ENCODE data around the gene EXD3. TPM values are rescaled to one million over a fixed set of nuclear protein-coding genes. Genes with fewer than 3 reads are reported as not detected.

EXD3 gene
- total and polyA plus RNA-seq, 9 of the 15 experiments (the other 6 are each of a cell fraction or from before 2014, with no cell fraction given), result 0.29 to 12.5 (median 3.9) TPM

DNA sequence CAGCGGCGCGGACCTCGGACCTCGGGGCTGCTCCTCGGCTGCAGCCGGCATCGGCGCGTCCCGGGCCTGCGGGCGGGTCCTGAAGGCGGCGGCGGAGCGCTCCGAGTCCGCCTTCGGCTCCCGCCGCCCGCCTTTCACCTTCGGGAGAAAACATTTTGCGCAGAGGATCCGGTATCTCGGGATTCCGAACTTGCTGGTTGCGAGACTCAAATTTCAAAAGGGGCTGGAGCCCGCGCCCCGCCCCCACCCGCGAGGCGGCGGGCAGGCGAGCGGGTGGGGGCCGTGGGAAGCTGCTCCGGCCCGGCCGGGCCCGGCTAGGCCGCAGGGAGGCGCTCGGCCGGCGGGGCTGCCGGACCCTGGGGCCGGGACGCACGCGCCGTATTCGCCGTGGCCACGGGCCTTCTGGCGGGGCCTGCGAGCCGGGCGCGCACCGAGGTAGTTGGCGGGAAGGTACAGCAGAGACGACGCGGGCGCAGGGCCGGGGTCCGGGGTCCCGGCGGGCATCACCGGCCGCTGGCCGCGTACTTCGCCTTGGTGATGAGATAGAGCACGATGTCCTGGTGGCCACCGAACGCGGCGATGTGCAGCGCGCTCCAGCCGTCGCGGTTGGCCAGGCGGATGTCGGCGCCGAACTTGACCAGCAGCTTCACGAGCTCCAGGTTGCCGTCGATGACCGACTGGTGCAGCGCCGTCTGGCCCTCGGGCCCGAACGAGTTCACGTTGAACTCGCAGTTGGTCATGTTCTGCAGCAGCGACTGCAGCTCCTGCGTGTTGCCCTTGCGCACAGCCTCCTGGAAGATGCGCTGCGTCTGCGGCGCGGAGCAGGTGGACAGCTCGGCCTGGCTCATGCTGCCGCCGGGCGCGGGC lies 121.6 kb downstream of the EXD3 start (continued):
- TF ChIP-seq SIN3B (IDR thresholded peaks at IDR 0.05; ENCODE audit: low read depth), result peak; percentile 24; the same call in 1 of the 2 replicates
- no peak for TF ChIP-seq ZBTB1 (CRISPR knock-in tag; IDR thresholded peaks at IDR 0.05; ENCODE audit: borderline replicate concordance, low read depth)
- no peak; the same call in 1 of the 2 replicates for TF ChIP-seq PML (IDR thresholded peaks at IDR 0.05; ENCODE audit: low read length)
- TF ChIP-seq KDM4B (IDR thresholded peaks at IDR 0.05; ENCODE audit: borderline replicate concordance in 2 of 2, low read depth in 1 of 2), result no peak
- peak; percentile 85 for TF ChIP-seq U2AF1 (optimal IDR thresholded peaks at IDR 0.05; ENCODE audit: low read depth, low read length)
- peak; percentile 94 for TF ChIP-seq SMAD4 (CRISPR knock-in tag; conservative IDR thresholded peaks at IDR 0.05)
- no peak for TF ChIP-seq HMG20B (CRISPR knock-in tag; IDR thresholded peaks at IDR 0.05)
- peak; percentile 86; the same call in 1 of the 2 replicates for TF ChIP-seq ERF (CRISPR knock-in tag; IDR thresholded peaks at IDR 0.05)
- no peak for TF ChIP-seq ETV6 (IDR thresholded peaks at IDR 0.05; ENCODE audit: borderline replicate concordance in 1 of 2, low read depth in 2 of 2, low read length in 1 of 2)
- TF ChIP-seq ETV6 (CRISPR knock-in tag; IDR thresholded peaks at IDR 0.05; ENCODE audit: borderline replicate concordance), result no peak; the same call in 1 of the 2 replicates
- no peak for TF ChIP-seq ILF3 (IDR thresholded peaks at IDR 0.05; ENCODE audit: borderline replicate concordance)
- peak; percentile 38 for TF ChIP-seq POLR2A (conservative IDR thresholded peaks at IDR 0.05)
- TF ChIP-seq TEAD1 (CRISPR knock-in tag; IDR thresholded peaks at IDR 0.05), result peak in 1 of 2 experiments; percentile 55; a peak in 1 of 4 replicates
- no peak for TF ChIP-seq SRSF3 (IDR thresholded peaks at IDR 0.05; ENCODE audit: insufficient read depth, low read length)
- TF ChIP-seq ADNP (tag; IDR thresholded peaks at IDR 0.05), result no peak
- peak; percentile 45; the same call in 1 of the 2 replicates for TF ChIP-seq NR4A1 (CRISPR knock-in tag; IDR thresholded peaks at IDR 0.05)
- peak; percentile 42; the same call in 1 of the 2 replicates for TF ChIP-seq NR4A1 (tag; IDR thresholded peaks at IDR 0.05)
- no peak for TF ChIP-seq SAFB2 (IDR thresholded peaks at IDR 0.05; ENCODE audit: borderline replicate concordance, low read depth, low read length, severe bottlenecking)
- peak; percentile 60 for TF ChIP-seq CHD1 (IDR thresholded peaks at IDR 0.05; ENCODE audit: low read length)
- TF ChIP-seq XRCC3 (IDR thresholded peaks at IDR 0.05), result no peak
- TF ChIP-seq, protein P1, sequence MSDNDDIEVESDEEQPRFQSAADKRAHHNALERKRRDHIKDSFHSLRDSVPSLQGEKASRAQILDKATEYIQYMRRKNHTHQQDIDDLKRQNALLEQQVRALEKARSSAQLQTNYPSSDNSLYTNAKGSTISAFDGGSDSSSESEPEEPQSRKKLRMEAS (CRISPR knock-in tag; IDR thresholded peaks at IDR 0.05), result peak; percentile 89
- peak; percentile 37; the same call in 1 of the 2 replicates for TF ChIP-seq PHB (CRISPR knock-in tag; IDR thresholded peaks at IDR 0.05)
- peak; percentile 43; the same call in 1 of the 2 replicates for TF ChIP-seq PHF8 (IDR thresholded peaks at IDR 0.05; ENCODE audit: borderline replicate concordance, low read length)
- TF ChIP-seq CHCHD3 (CRISPR knock-in tag; IDR thresholded peaks at IDR 0.05), result no peak
- TF ChIP-seq, protein P2, sequence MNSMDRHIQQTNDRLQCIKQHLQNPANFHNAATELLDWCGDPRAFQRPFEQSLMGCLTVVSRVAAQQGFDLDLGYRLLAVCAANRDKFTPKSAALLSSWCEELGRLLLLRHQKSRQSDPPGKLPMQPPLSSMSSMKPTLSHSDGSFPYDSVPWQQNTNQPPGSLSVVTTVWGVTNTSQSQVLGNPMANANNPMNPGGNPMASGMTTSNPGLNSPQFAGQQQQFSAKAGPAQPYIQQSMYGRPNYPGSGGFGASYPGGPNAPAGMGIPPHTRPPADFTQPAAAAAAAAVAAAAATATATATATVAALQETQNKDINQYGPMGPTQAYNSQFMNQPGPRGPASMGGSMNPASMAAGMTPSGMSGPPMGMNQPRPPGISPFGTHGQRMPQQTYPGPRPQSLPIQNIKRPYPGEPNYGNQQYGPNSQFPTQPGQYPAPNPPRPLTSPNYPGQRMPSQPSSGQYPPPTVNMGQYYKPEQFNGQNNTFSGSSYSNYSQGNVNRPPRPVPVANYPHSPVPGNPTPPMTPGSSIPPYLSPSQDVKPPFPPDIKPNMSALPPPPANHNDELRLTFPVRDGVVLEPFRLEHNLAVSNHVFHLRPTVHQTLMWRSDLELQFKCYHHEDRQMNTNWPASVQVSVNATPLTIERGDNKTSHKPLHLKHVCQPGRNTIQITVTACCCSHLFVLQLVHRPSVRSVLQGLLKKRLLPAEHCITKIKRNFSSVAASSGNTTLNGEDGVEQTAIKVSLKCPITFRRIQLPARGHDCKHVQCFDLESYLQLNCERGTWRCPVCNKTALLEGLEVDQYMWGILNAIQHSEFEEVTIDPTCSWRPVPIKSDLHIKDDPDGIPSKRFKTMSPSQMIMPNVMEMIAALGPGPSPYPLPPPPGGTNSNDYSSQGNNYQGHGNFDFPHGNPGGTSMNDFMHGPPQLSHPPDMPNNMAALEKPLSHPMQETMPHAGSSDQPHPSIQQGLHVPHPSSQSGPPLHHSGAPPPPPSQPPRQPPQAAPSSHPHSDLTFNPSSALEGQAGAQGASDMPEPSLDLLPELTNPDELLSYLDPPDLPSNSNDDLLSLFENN (IDR thresholded peaks at IDR 0.05; ENCODE audit: low read depth in 2 of 2, low read length in 2 of 2), result 0 out of 4 replicates have a peak, but pooled peaks of 1 of the 2 experiments have one; percentile 3
- peak; percentile 47; the same call in 1 of the 2 replicates for TF ChIP-seq CBX1 (IDR thresholded peaks at IDR 0.05; ENCODE audit: low read depth)
